ENCODE results near the gene AFM.

AFM gene

DNA sequence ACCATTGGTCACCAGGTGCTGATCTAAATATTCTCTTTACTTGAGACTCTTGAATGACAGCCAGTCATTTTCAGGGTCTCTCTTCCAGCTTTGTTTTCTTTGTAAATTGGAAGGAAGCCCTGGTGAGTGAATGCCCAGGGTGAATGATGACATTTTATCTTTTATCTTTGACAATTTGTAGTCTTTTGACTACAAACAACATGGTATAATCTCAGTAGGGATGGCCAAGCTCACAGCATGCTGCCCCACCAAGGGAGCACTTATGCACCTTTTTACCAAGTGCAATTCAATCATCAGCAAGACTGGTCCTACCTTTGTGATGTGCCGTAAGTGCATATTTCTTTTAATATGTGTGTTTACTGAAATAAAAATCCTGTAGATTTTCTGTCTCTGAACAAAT lies 5.7 kb downstream of the AFM start:
- no peaks in the 10 kb centered on the region for H3K27me3 ChIP-seq (ENCODE audit: insufficient read depth, low read depth, severe bottlenecking)
- no peak for DNase-seq
- H3K9me3 ChIP-seq (ENCODE audit: severe bottlenecking) = no peaks in the 10 kb centered on the region
- H3K36me3 ChIP-seq = no peaks in the 10 kb centered on the region
- H3K4me3 ChIP-seq (ENCODE audit: low read depth, low read length) = no peak overlapping the region
- no peak overlapping the region for H3K27ac ChIP-seq
- TF ChIP-seq, protein P1, sequence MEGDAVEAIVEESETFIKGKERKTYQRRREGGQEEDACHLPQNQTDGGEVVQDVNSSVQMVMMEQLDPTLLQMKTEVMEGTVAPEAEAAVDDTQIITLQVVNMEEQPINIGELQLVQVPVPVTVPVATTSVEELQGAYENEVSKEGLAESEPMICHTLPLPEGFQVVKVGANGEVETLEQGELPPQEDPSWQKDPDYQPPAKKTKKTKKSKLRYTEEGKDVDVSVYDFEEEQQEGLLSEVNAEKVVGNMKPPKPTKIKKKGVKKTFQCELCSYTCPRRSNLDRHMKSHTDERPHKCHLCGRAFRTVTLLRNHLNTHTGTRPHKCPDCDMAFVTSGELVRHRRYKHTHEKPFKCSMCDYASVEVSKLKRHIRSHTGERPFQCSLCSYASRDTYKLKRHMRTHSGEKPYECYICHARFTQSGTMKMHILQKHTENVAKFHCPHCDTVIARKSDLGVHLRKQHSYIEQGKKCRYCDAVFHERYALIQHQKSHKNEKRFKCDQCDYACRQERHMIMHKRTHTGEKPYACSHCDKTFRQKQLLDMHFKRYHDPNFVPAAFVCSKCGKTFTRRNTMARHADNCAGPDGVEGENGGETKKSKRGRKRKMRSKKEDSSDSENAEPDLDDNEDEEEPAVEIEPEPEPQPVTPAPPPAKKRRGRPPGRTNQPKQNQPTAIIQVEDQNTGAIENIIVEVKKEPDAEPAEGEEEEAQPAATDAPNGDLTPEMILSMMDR (IDR thresholded peaks at IDR 0.05; ENCODE audit: low read depth, low read length) = no peak

DNA sequence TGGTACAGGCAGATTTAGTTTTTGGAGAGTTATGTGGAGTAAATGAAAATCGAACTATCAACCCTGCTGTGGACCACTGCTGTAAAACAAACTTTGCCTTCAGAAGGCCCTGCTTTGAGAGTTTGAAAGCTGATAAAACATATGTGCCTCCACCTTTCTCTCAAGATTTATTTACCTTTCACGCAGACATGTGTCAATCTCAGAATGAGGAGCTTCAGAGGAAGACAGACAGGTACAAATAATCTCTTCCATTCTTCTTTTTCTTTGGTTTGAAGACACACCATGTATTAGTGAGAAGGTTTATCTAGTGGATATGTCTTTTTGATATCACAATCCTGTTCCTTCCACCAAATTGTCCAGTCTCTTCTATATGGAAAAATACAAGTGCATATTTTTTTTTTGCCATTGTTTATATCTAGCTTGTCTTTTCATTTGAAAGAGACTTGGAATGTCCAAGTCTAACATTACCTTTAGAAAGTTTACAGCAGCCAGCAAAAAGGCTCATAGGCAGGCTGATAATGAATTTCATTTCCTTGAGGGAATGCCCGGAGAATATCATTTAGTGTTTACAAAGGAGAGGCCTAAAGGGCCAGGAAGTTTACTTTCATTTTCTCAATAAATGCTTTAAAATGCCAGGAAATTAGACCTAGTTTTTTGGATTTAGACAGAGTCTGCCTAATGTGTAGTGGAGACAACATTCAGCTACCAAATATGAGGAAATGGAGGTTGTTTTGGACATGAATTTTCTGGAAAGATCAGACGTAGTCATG lies 18.6 kb downstream of the AFM start:
- H3K4me3 ChIP-seq (ENCODE audit: low read depth, low read length) = no peak overlapping the region
- no peaks in the 10 kb centered on the region for H3K36me3 ChIP-seq
- no peaks in the 10 kb centered on the region for H3K27me3 ChIP-seq (ENCODE audit: insufficient read depth, low read depth, severe bottlenecking)
- no peak overlapping the region for H3K27ac ChIP-seq
- DNase-seq = no peak
- TF ChIP-seq, protein P1 (IDR thresholded peaks at IDR 0.05; ENCODE audit: low read depth, low read length) = no peak
- no peaks in the 10 kb centered on the region for H3K9me3 ChIP-seq (ENCODE audit: severe bottlenecking)

DNA sequence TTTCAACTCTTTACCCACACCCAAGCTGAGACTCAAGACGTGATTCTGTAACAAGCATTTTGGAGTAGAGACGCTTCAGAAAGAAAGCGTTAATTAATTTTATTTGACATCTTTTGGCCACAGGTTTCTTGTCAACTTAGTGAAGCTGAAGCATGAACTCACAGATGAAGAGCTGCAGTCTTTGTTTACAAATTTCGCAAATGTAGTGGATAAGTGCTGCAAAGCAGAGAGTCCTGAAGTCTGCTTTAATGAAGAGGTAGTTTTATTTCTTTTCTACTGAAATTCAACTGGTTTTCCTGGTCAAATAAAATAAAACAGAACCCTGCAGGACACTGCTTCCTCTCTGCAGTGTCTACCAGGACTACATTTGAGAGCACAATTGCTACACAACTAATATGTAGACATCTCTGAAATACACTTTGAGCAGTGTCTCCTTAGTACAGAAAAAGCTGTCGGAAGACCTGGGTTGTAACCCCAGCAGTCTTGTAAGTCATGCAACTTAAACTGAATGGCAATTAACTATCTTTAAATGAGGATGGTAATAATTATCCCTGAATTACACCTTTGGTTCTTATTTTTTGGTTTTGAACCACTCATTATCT lies 20.2 kb downstream of the AFM start:
- Histone ChIP-seq H3K9me3 (ENCODE audit: severe bottlenecking) (no peaks in the 10 kb centered on the region), H3K27ac (no peak overlapping the region), H3K36me3 (no peaks in the 10 kb centered on the region), H3K27me3 (ENCODE audit: insufficient read depth, low read depth, severe bottlenecking) (no peaks in the 10 kb centered on the region), H3K4me3 (ENCODE audit: low read depth, low read length) (no peak overlapping the region)
- DNase-seq = no peak
- TF ChIP-seq, protein P1 (IDR thresholded peaks at IDR 0.05; ENCODE audit: low read depth, low read length) = no peak

DNA sequence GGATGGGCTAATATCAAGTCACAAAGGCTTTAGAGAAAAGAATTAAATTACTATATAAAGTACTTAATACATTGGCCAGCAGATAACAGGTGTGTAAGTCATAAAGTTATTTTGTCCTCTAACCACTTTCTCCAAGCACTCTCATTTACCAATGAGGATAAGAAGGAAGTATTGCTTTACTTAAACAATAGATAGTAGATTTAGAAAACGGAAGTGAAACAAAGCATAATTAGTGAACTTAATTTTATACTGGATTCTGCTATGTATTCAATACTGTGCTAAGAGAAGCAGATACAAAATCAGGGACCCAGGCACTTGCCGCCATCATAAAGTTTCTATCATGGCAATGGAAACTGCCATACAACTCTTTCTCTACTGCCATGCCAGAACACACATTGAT lies 24.0 kb downstream of the AFM start:
- TF ChIP-seq, protein P1 (IDR thresholded peaks at IDR 0.05; ENCODE audit: low read depth, low read length) = no peak
- H3K36me3 ChIP-seq = no peaks in the 10 kb centered on the region
- DNase-seq = no peak
- no peaks in the 10 kb centered on the region for H3K27me3 ChIP-seq (ENCODE audit: insufficient read depth, low read depth, severe bottlenecking)
- no peak overlapping the region for H3K4me3 ChIP-seq (ENCODE audit: low read depth, low read length)
- H3K27ac ChIP-seq = no peak overlapping the region
- H3K9me3 ChIP-seq (ENCODE audit: severe bottlenecking) = no peaks in the 10 kb centered on the region

DNA sequence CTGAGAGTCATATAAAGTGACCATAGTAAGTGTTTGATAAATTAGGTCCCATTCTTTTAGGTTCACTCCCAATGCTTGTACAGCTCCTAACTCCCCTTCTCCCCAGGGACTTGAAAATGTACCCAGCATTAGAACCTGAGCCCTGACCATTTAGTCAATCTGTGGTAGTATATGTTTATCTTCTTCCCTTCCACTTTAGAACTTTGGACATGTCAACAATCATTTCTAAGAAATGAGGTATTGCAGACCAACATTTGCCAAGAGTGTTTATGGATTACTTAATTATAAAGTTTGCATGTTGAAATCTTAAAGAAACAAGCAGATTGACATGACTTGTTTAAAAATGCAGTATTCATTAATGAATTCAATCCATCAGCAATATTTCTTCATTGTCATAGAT lies 26.0 kb downstream of the AFM start:
- no peak for DNase-seq
- Histone ChIP-seq H3K9me3 (ENCODE audit: severe bottlenecking) (no peaks in the 10 kb centered on the region), H3K27me3 (ENCODE audit: insufficient read depth, low read depth, severe bottlenecking) (no peaks in the 10 kb centered on the region), H3K4me3 (ENCODE audit: low read depth, low read length) (no peak overlapping the region), H3K27ac (no peak overlapping the region), H3K36me3 (no peaks in the 10 kb centered on the region)
- TF ChIP-seq, protein P1 (IDR thresholded peaks at IDR 0.05; ENCODE audit: low read depth, low read length) = no peak
